ENCODE data around the gene CINP. TPM values are rescaled to one million over a fixed set of nuclear protein-coding genes. Genes with fewer than 3 reads are reported as not detected.

The CINP gene
- total and polyA plus RNA-seq, 2 of the 8 experiments (the other 6 are each of a cell fraction or from before 2014, with no cell fraction given) = 47.8 to 51.6 TPM

- Histone ChIP-seq H3K14ac (ENCODE audit: insufficient read length) (no peak overlapping the region), H2BK20ac (ENCODE audit: low read length) (no peak overlapping the region), H2BK5ac (ENCODE audit: low read depth, low read length) (no peak overlapping the region), H2BK120ac (replicated peaks; ENCODE audit: low read depth, low read length) (no peak overlapping the region), H3K4me1 (replicated peaks in 1 of 4; ENCODE audit: control insufficient read depth in 3 of 4, insufficient read depth in 4 of 4, low read length in 3 of 4) (no peaks in the 10 kb centered on the region), H3K27ac (ENCODE audit: low read depth, low read length) (no peak overlapping the region), H4K8ac (ENCODE audit: extremely low read depth, insufficient read depth, low read length) (no peak overlapping the region), H3K4me3 (ENCODE audit: extremely low read depth in 1 of 4, insufficient read depth in 2 of 4, low read depth in 3 of 4, low read length in 4 of 4) (no peak overlapping the region), H3K79me2 (ENCODE audit: control insufficient read depth in 1 of 2, insufficient read depth in 2 of 2, low read length in 2 of 2) (no peaks in the 10 kb centered on the region), H2BK15ac (ENCODE audit: low read length) (no peak overlapping the region), H3K4me2 (ENCODE audit: insufficient read depth in 1 of 2, low read depth in 2 of 2, low read length in 2 of 2) (no peak overlapping the region), H3K23me2 (ENCODE audit: low read depth, low read length) (no peaks in the 10 kb centered on the region), H3K9me3 (ENCODE audit: insufficient read depth in 2 of 2, low read depth in 1 of 2, low read length in 1 of 2) (no peaks in the 10 kb centered on the region), H4K5ac (ENCODE audit: insufficient read length, low read depth, low read length) (no peak overlapping the region), H3K56ac (replicated peaks; ENCODE audit: insufficient read length, low read depth, low read length) (no peak overlapping the region), H3K27me3 (replicated peaks in 1 of 4; ENCODE audit: control insufficient read depth in 3 of 4, extremely low read depth in 1 of 4, insufficient read depth in 3 of 4, low read length in 3 of 4) (no peaks in the 10 kb centered on the region), H4K91ac (replicated peaks; ENCODE audit: insufficient read length, low read length) (no peak overlapping the region), H2AK5ac (ENCODE audit: low read depth, low read length) (no peak overlapping the region), H3K18ac (ENCODE audit: extremely low read depth, low read length) (no peak overlapping the region), H3K23ac (ENCODE audit: insufficient read length) (no peak overlapping the region), H3K79me1 (ENCODE audit: low read depth, low read length) (peaks cover 2% of the 10 kb centered on the region; the same call in 1 of the 2 replicates), H4K20me1 (replicated peaks in 1 of 2; ENCODE audit: control insufficient read depth in 1 of 2, insufficient read depth in 2 of 2, low read length in 2 of 2) (peaks cover 0 to 4% of the 10 kb centered on the region in 2 experiments), H3K9ac (replicated peaks in 1 of 4; ENCODE audit: extremely low read depth in 1 of 4, low read depth in 3 of 4, low read length in 3 of 4) (no peak overlapping the region), H2BK12ac (ENCODE audit: low read depth, low read length) (no peak overlapping the region), H3K36me3 (ENCODE audit: control insufficient read depth in 2 of 4, insufficient read depth in 4 of 4, low read length in 3 of 4) (peaks cover 0 to 12% (median 3%) of the 10 kb centered on the region in 4 experiments), H3K4ac (replicated peaks; ENCODE audit: insufficient read length, low read depth, low read length) (no peak overlapping the region), H2AFZ (ENCODE audit: low read length) (no peak overlapping the region)
- TF ChIP-seq CBX5 (IDR thresholded peaks at IDR 0.05; ENCODE audit: low read depth, low read length) = no peak
- TF ChIP-seq BRCA1 (IDR thresholded peaks at IDR 0.05; ENCODE audit: low read depth, low read length) = no peak
- TF ChIP-seq BACH1 (IDR thresholded peaks at IDR 0.05; ENCODE audit: low read length) = no peak
- no peak for TF ChIP-seq RFX5 (IDR thresholded peaks at IDR 0.05; ENCODE audit: borderline replicate concordance, low read depth, low read length)
- TF ChIP-seq ZNF274 (IDR thresholded peaks at IDR 0.05; ENCODE audit: borderline replicate concordance, extremely low read depth, low read length) = no peak
- ChIA-PET POLR2A (ENCODE audit: partially characterized antibody) (no interaction called here), CTCF (ENCODE audit: partially characterized antibody) (no interaction called here)
- FAIRE-seq (no peak), DNase-seq (ENCODE audit: low read depth in 1 of 2, low spot score in 2 of 2) (no peak)
These were observed 15.0 kb upstream of the CINP start for GRCh38 chr14:102377696-102378095.
